ENCODE data around the gene ARFGAP3. TPM values are rescaled to one million over a fixed set of nuclear protein-coding genes. Genes with fewer than 3 reads are reported as not detected.
A peak's percentile ranks its signal among the peaks of the same experiment; 100 is the strongest.
"Not testable (repeated sequence)": the region's sequence is repeated elsewhere in the genome, so short reads cannot be mapped to it uniquely, and the experiment has no call there.

The ARFGAP3 gene
- total RNA-seq, 1 experiment from 2014 or later: 19.7 TPM

GRCh38 chr22:42752230-42752746 is 104.8 kb downstream of the ARFGAP3 start:
- DNase-seq: no peak
- H3K36me3 ChIP-seq (replicated peaks; ENCODE audit: control insufficient read depth, insufficient read depth, low read length): no peaks in the 10 kb centered on the region
- no peak overlapping the region for H3K4me3 ChIP-seq (ENCODE audit: insufficient read depth, low read depth, low read length)
- no peaks in the 10 kb centered on the region for H3K27me3 ChIP-seq (ENCODE audit: control insufficient read depth, insufficient read depth, low read length)

- not testable (repeated sequence) for H3K36me3 ChIP-seq (replicated peaks; ENCODE audit: control insufficient read depth, insufficient read depth, low read length); DNase-seq; H3K27me3 ChIP-seq (ENCODE audit: control insufficient read depth, insufficient read depth, low read length)
Measured at GRCh38 chr22:42750421-42750820, 106.7 kb downstream of the ARFGAP3 start.

GRCh38 chr22:42747701-42748513 is 109.2 kb downstream of the ARFGAP3 start:
- Histone ChIP-seq H3K4me3 (ENCODE audit: insufficient read depth, low read depth, low read length) (no peak overlapping the region), H3K27me3 (ENCODE audit: control insufficient read depth, insufficient read depth, low read length) (no peaks in the 10 kb centered on the region), H3K36me3 (replicated peaks; ENCODE audit: control insufficient read depth, insufficient read depth, low read length) (no peaks in the 10 kb centered on the region)
- DNase-seq: peak; percentile 69

More at GRCh38 chr22:42750421-42750820, 106.7 kb downstream of the ARFGAP3 start:
- H3K4me3 ChIP-seq (ENCODE audit: insufficient read depth, low read depth, low read length): not testable (repeated sequence)

Other genes with a start within 250 kb of the ARFGAP3 start
- 43.2 and 47.9 TPM in 2 replicates for gene POLDIP3, start 242.4 kb downstream of the ARFGAP3 start, total RNA-seq (2014; rRNA removed; shearing (Covaris generic))
- 0.42 TPM in 1 of 2 replicates, not detected in the other for gene ATP5MGL, start 216.7 kb downstream of the ARFGAP3 start, total RNA-seq (2014; rRNA removed; shearing (Covaris generic))
- gene CYB5R3, start 207.9 kb downstream of the ARFGAP3 start, total RNA-seq (2014; rRNA removed; shearing (Covaris generic)): 75.6 and 86.8 TPM in 2 replicates
- gene A4GALT, start 136.4 kb downstream of the ARFGAP3 start, total RNA-seq (2014; rRNA removed; shearing (Covaris generic)): 7.6 and 9.6 TPM in 2 replicates
- 60.1 and 63.1 TPM in 2 replicates for gene PACSIN2, start 157.9 kb upstream of the ARFGAP3 start, total RNA-seq (2014; rRNA removed; shearing (Covaris generic))
- 6.5 and 8.9 TPM in 2 replicates for gene TTLL1, start 232.1 kb upstream of the ARFGAP3 start, total RNA-seq (2014; rRNA removed; shearing (Covaris generic))

Measured in H7 (cell line).